Stimulated activated CD8-positive, alpha-beta memory T cell treated with anti-CD3 and anti-CD28 coated beads, Interleukin-15, amount 100 ng/mL, for 4 hours (primary cell): ENCODE measurements around the gene TBCB.
"Not testable (repeated sequence)": the region's sequence is repeated elsewhere in the genome, so short reads cannot be mapped to it uniquely, and the experiment has no call there.

ENCODE experiments used
- DNase-seq, 2 donors: peaks; one replicate each; pipeline ENCODE4 v3.0.0-alpha.2; 2020; ENCODE audit warnings: low read depth in 2 of 2

Gene TBCB

GRCh38 chr19:36115453-36116343, at the start of gene TBCB:
TBCB (plus strand) TSS chr19:36115468; CDS start chr19:36115561, 93 bp downstream.
- DNase-seq = peak; percentile 78 to 80

- DNase-seq = no peak
Measured at GRCh38 chr19:36067681-36068080, 47.6 kb upstream of the TBCB start.

GRCh38 chr19:36068810-36069499, 46.3 kb upstream of the TBCB start:
- not testable (repeated sequence) for DNase-seq

GRCh38 chr19:36072081-36072480, 43.2 kb upstream of the TBCB start:
- no peak for DNase-seq

GRCh38 chr19:36073121-36073876, 42.0 kb upstream of the TBCB start:
- DNase-seq = no peak

GRCh38 chr19:36079389-36079945, 35.8 kb upstream of the TBCB start:
- DNase-seq = no peak

GRCh38 chr19:36081385-36081784, 33.9 kb upstream of the TBCB start:
- no peak for DNase-seq

- no peak for DNase-seq
Measured at GRCh38 chr19:36081894-36082293, 33.4 kb upstream of the TBCB start.

GRCh38 chr19:36082916-36083315, 32.4 kb upstream of the TBCB start:
- DNase-seq = no peak

GRCh38 chr19:36084231-36085009, 30.8 kb upstream of the TBCB start:
- DNase-seq = no peak

- DNase-seq = no peak
Measured at GRCh38 chr19:36086326-36086725, 28.9 kb upstream of the TBCB start.

- DNase-seq = no peak
Measured at GRCh38 chr19:36089847-36090246, 25.4 kb upstream of the TBCB start.

GRCh38 chr19:36090910-36091695, 24.2 kb upstream of the TBCB start:
- no peak for DNase-seq

- no peak for DNase-seq
Measured at GRCh38 chr19:36092566-36092965, 22.7 kb upstream of the TBCB start.

GRCh38 chr19:36093146-36093662, 22.1 kb upstream of the TBCB start:
- DNase-seq = no peak

- no peak for DNase-seq
Measured at GRCh38 chr19:36093687-36094086, 21.6 kb upstream of the TBCB start.

GRCh38 chr19:36097036-36097435, 18.2 kb upstream of the TBCB start:
- no peak for DNase-seq

- no peak for DNase-seq
Measured at GRCh38 chr19:36099166-36099785, 16.0 kb upstream of the TBCB start.

- no peak for DNase-seq
Measured at GRCh38 chr19:36100476-36100875, 14.8 kb upstream of the TBCB start.
